ENCODE results near the gene LY6G5B. TPM values are rescaled to one million over a fixed set of nuclear protein-coding genes. Genes with fewer than 3 reads are reported as not detected.

Gene LY6G5B
- total and polyA plus RNA-seq, 2 experiments from 2014 or later, result 7.9 to 8.4 TPM

DNA sequence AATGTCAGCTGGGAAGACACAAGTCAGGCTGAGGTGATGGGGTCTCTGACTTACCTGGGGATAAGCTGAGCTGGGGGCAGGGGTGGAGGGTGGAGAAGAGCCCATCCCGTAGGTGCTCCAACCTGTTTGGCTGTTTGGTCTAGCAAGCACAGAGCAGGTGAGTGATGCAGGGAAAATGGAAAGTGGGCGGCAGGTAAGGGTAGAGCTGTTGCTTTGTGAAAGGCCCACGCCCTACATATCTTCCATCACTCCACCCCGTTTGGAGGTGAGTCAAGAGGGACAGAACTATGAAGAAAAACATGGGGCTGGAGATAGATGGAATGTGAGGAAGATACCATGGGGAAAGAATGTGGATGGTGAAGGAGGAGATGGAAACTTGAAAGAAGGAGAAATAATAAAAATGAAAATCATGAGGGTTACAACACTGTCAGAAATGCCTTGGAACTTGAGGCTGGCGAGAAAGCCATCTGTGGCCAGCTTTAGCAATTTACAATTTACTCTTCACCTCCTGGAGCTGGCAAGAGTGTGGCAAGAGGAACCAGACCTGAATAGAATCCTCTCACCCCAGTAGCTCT lies 50.5 kb downstream of the LY6G5B start:
- no peak overlapping the region for H2AFZ ChIP-seq
- no peak for TF ChIP-seq ZNF114 (CRISPR knock-in tag; IDR thresholded peaks at IDR 0.05)
- TF ChIP-seq EZH2phosphoT487 (IDR thresholded peaks at IDR 0.05; ENCODE audit: unreplicated experiment), result no peak
- TF ChIP-seq EZH2 (IDR thresholded peaks at IDR 0.05; ENCODE audit: low read depth, unreplicated experiment), result no peak
- TF ChIP-seq CREB1 (CRISPR knock-in tag; IDR thresholded peaks at IDR 0.05; ENCODE audit: low read depth), result no peak
- TF ChIP-seq JUNB (IDR thresholded peaks at IDR 0.05; ENCODE audit: unreplicated experiment), result no peak
- TF ChIP-seq, protein P1, sequence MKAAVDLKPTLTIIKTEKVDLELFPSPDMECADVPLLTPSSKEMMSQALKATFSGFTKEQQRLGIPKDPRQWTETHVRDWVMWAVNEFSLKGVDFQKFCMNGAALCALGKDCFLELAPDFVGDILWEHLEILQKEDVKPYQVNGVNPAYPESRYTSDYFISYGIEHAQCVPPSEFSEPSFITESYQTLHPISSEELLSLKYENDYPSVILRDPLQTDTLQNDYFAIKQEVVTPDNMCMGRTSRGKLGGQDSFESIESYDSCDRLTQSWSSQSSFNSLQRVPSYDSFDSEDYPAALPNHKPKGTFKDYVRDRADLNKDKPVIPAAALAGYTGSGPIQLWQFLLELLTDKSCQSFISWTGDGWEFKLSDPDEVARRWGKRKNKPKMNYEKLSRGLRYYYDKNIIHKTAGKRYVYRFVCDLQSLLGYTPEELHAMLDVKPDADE (IDR thresholded peaks at IDR 0.05), result no peak
- no peak for TF ChIP-seq NANOG (IDR thresholded peaks at IDR 0.05; ENCODE audit: borderline replicate concordance)
- no peak for TF ChIP-seq POLR2AphosphoS5 (IDR thresholded peaks at IDR 0.05; ENCODE audit: low read depth)
- TF ChIP-seq, protein P2, sequence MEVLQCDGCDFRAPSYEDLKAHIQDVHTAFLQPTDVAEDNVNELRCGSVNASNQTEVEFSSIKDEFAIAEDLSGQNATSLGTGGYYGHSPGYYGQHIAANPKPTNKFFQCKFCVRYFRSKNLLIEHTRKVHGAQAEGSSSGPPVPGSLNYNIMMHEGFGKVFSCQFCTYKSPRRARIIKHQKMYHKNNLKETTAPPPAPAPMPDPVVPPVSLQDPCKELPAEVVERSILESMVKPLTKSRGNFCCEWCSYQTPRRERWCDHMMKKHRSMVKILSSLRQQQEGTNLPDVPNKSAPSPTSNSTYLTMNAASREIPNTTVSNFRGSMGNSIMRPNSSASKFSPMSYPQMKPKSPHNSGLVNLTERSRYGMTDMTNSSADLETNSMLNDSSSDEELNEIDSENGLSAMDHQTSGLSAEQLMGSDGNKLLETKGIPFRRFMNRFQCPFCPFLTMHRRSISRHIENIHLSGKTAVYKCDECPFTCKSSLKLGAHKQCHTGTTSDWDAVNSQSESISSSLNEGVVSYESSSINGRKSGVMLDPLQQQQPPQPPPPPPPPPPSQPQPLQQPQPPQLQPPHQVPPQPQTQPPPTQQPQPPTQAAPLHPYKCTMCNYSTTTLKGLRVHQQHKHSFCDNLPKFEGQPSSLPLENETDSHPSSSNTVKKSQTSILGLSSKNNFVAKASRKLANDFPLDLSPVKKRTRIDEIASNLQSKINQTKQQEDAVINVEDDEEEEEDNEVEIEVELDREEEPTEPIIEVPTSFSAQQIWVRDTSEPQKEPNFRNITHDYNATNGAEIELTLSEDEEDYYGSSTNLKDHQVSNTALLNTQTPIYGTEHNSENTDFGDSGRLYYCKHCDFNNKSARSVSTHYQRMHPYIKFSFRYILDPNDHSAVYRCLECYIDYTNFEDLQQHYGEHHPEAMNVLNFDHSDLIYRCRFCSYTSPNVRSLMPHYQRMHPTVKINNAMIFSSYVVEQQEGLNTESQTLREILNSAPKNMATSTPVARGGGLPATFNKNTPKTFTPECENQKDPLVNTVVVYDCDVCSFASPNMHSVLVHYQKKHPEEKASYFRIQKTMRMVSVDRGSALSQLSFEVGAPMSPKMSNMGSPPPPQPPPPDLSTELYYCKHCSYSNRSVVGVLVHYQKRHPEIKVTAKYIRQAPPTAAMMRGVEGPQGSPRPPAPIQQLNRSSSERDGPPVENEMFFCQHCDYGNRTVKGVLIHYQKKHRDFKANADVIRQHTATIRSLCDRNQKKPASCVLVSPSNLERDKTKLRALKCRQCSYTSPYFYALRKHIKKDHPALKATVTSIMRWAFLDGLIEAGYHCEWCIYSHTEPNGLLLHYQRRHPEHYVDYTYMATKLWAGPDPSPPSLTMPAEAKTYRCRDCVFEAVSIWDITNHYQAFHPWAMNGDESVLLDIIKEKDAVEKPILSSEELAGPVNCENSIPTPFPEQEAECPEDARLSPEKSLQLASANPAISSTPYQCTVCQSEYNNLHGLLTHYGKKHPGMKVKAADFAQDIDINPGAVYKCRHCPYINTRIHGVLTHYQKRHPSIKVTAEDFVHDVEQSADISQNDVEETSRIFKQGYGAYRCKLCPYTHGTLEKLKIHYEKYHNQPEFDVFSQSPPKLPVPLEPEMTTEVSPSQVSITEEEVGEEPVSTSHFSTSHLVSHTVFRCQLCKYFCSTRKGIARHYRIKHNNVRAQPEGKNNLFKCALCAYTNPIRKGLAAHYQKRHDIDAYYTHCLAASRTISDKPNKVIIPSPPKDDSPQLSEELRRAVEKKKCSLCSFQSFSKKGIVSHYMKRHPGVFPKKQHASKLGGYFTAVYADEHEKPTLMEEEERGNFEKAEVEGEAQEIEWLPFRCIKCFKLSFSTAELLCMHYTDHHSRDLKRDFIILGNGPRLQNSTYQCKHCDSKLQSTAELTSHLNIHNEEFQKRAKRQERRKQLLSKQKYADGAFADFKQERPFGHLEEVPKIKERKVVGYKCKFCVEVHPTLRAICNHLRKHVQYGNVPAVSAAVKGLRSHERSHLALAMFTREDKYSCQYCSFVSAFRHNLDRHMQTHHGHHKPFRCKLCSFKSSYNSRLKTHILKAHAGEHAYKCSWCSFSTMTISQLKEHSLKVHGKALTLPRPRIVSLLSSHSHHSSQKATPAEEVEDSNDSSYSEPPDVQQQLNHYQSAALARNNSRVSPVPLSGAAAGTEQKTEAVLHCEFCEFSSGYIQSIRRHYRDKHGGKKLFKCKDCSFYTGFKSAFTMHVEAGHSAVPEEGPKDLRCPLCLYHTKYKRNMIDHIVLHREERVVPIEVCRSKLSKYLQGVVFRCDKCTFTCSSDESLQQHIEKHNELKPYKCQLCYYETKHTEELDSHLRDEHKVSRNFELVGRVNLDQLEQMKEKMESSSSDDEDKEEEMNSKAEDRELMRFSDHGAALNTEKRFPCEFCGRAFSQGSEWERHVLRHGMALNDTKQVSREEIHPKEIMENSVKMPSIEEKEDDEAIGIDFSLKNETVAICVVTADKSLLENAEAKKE (CRISPR knock-in tag; IDR thresholded peaks at IDR 0.05), result no peak
- no peak for TF ChIP-seq ZNF331 (CRISPR knock-in tag; IDR thresholded peaks at IDR 0.05; ENCODE audit: low read depth)
- TF ChIP-seq, protein P3, sequence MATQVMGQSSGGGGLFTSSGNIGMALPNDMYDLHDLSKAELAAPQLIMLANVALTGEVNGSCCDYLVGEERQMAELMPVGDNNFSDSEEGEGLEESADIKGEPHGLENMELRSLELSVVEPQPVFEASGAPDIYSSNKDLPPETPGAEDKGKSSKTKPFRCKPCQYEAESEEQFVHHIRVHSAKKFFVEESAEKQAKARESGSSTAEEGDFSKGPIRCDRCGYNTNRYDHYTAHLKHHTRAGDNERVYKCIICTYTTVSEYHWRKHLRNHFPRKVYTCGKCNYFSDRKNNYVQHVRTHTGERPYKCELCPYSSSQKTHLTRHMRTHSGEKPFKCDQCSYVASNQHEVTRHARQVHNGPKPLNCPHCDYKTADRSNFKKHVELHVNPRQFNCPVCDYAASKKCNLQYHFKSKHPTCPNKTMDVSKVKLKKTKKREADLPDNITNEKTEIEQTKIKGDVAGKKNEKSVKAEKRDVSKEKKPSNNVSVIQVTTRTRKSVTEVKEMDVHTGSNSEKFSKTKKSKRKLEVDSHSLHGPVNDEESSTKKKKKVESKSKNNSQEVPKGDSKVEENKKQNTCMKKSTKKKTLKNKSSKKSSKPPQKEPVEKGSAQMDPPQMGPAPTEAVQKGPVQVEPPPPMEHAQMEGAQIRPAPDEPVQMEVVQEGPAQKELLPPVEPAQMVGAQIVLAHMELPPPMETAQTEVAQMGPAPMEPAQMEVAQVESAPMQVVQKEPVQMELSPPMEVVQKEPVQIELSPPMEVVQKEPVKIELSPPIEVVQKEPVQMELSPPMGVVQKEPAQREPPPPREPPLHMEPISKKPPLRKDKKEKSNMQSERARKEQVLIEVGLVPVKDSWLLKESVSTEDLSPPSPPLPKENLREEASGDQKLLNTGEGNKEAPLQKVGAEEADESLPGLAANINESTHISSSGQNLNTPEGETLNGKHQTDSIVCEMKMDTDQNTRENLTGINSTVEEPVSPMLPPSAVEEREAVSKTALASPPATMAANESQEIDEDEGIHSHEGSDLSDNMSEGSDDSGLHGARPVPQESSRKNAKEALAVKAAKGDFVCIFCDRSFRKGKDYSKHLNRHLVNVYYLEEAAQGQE (IDR thresholded peaks at IDR 0.05; ENCODE audit: unreplicated experiment), result no peak
- TF ChIP-seq, protein P4, sequence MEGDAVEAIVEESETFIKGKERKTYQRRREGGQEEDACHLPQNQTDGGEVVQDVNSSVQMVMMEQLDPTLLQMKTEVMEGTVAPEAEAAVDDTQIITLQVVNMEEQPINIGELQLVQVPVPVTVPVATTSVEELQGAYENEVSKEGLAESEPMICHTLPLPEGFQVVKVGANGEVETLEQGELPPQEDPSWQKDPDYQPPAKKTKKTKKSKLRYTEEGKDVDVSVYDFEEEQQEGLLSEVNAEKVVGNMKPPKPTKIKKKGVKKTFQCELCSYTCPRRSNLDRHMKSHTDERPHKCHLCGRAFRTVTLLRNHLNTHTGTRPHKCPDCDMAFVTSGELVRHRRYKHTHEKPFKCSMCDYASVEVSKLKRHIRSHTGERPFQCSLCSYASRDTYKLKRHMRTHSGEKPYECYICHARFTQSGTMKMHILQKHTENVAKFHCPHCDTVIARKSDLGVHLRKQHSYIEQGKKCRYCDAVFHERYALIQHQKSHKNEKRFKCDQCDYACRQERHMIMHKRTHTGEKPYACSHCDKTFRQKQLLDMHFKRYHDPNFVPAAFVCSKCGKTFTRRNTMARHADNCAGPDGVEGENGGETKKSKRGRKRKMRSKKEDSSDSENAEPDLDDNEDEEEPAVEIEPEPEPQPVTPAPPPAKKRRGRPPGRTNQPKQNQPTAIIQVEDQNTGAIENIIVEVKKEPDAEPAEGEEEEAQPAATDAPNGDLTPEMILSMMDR (conservative IDR thresholded peaks at IDR 0.05; ENCODE audit: low read depth in 2 of 2), result no peak
- TF ChIP-seq STAT1 (IDR thresholded peaks at IDR 0.05; ENCODE audit: unreplicated experiment), result no peak
- H3K27ac ChIP-seq (ENCODE audit: low read depth), result no peak overlapping the region
- no peaks in the 10 kb centered on the region for H3K36me3 ChIP-seq (ENCODE audit: insufficient read depth)
- H3F3A ChIP-seq (replicated peaks; ENCODE audit: low read depth), result no peaks in the 10 kb centered on the region
- no peaks in the 10 kb centered on the region for H3K9me2 ChIP-seq (ENCODE audit: insufficient read depth)
- DNase-seq (ENCODE audit: low spot score), result no peak
- Mint-ChIP-seq H3K4me1 (peaks cover 21% of the 10 kb centered on the region), H3K36me3 (ENCODE audit: low read depth) (no peaks in the 10 kb centered on the region; the same call in 2 of the 3 replicates), H3K9me3 (no peaks in the 10 kb centered on the region), H3K4me3 (no peak overlapping the region), H3K27me3 (ENCODE audit: insufficient read depth, low read depth, poor library complexity) (peaks cover 14% of the 10 kb centered on the region), H3K27ac (no peak overlapping the region)
- no peak overlapping the region for H3K4me3 ChIP-seq
- no peaks in the 10 kb centered on the region for H4K20me1 ChIP-seq (replicated peaks; ENCODE audit: insufficient read depth)
- no peaks in the 10 kb centered on the region for H3K79me2 ChIP-seq (replicated peaks; ENCODE audit: insufficient read depth)
- no peak overlapping the region for H3K4me2 ChIP-seq
- no peak for ATAC-seq
- no peaks in the 10 kb centered on the region for H3K27me3 ChIP-seq (ENCODE audit: insufficient read depth)
- H3K4me1 ChIP-seq (ENCODE audit: insufficient read depth), result peaks cover 14% of the 10 kb centered on the region

Measured in GM23338 (cell line).